ENCODE measurements around the gene PHTF2.

DNA sequence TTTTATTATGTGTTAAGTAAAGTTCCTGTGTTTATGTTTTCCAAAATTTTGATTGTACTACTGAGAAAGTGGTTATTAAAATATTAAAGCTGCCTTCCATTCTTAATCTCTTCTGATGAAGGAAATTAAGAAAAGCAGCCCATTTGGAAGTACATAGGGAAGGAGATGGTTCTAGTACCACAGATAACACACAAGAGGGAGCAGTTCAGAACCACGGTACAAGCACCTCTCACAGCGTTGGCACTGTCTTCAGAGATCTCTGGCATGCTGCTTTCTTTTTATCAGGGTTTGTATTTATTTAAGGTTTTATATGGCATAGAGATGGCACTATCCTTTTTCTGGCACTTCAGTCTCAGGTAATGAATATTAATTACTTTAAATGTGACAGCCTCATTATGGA lies 111.6 kb downstream of the PHTF2 start:
- TF ChIP-seq EZH2 (IDR thresholded peaks at IDR 0.05; ENCODE audit: insufficient read depth, poor library complexity, severe bottlenecking), result no peak
- no peak for TF ChIP-seq EZH2phosphoT487 (IDR thresholded peaks at IDR 0.05; ENCODE audit: insufficient read depth, low read depth)
